Hepatocyte (in vitro differentiated cells): Measurements from ENCODE around the gene ANKRD44. TPM values are rescaled to one million over a fixed set of nuclear protein-coding genes. Genes with fewer than 3 reads are reported as not detected.

Experiments
- DNase-seq: peaks from one replicate; pipeline ENCODE4 v3.0.0-alpha.2; 2016; ENCODE audit warnings: low spot score
- H2AFZ ChIP-seq: fragments of 200-600 bp; sonication (generic); 2 replicates; pipeline ENCODE4 v1.6.0; 2016; ENCODE audit warnings: antibody characterized with exemption, mild to moderate bottlenecking
- H3K27ac ChIP-seq: fragments of 200-600 bp; sonication (generic); 2 replicates; pipeline ENCODE4 v1.5.1; 2016; ENCODE audit warnings: mild to moderate bottlenecking
- H3K27me3 ChIP-seq: fragments of 200-600 bp; sonication (generic); 2 replicates; pipeline ENCODE4 v1.6.1; 2016
- H3K36me3 ChIP-seq: fragments of 200-600 bp; sonication (generic); replicated peaks from 2 replicates; pipeline ENCODE4 v1.5.1; 2016; ENCODE audit warnings: low read depth; ENCODE audit not compliant: insufficient read depth
- H3K4me1 ChIP-seq: fragments of 200-600 bp; sonication (generic); 2 replicates; pipeline ENCODE4 v1.5.1; 2016; ENCODE audit warnings: mild to moderate bottlenecking, moderate library complexity; ENCODE audit not compliant: insufficient read depth
- H3K4me2 ChIP-seq: fragments of 200-600 bp; sonication (generic); 2 replicates; pipeline ENCODE4 v1.6.0; 2016
- H3K4me3 ChIP-seq: fragments of 200-600 bp; sonication (generic); 2 replicates; pipeline ENCODE4 v1.5.1; 2016; ENCODE audit warnings: mild to moderate bottlenecking
- H3K79me2 ChIP-seq: fragments of 200-600 bp; sonication (generic); 2 replicates; pipeline ENCODE4 v1.6.0; 2017; ENCODE audit warnings: mild to moderate bottlenecking
- H3K9me2 ChIP-seq: fragments of 200-600 bp; sonication (generic); replicated peaks from 2 replicates; pipeline ENCODE4 v1.6.0; 2017; ENCODE audit warnings: mild to moderate bottlenecking; ENCODE audit not compliant: insufficient read depth
- H3K9me3 ChIP-seq: fragments of 200-600 bp; sonication (generic); 2 replicates; pipeline ENCODE4 v1.5.1; 2016; ENCODE audit warnings: low read depth, mild to moderate bottlenecking
- H4K20me1 ChIP-seq: fragments of 200-600 bp; sonication (generic); 2 replicates; pipeline ENCODE4 v1.6.0; 2016; ENCODE audit warnings: mild to moderate bottlenecking; ENCODE audit not compliant: insufficient read depth, poor library complexity, severe bottlenecking
- EZH2 ChIP-seq: fragments of 200-600 bp; sonication (generic); IDR thresholded peaks from 2 replicates; pipeline ENCODE4 v1.6.1; 2016; ENCODE audit warnings: antibody characterized with exemption, mild to moderate bottlenecking, borderline replicate concordance
- EZH2phosphoT487 ChIP-seq: fragments of 200-600 bp; sonication (generic); IDR thresholded peaks from one replicate; pipeline ENCODE4 v1.6.1; 2018; ENCODE audit warnings: antibody characterized with exemption, mild to moderate bottlenecking, low read depth, moderate library complexity; ENCODE audit not compliant: unreplicated experiment, severe bottlenecking
- WGBS: methylation state at CpG from one replicate; pipeline ENCODE4 v1.1.6; 2016; ENCODE audit warnings: low lambda C conversion rate; ENCODE audit errors: missing lambda C conversion rate; 5-methylcytosine and 5-hydroxymethylcytosine counted together
- polyA plus RNA-seq: library from polyadenylated mRNA; unstranded; fragments of >200 nt; fragmentation: Nextera tagmentation; extraction: Ambion mirVana; gene quantifications from 2 replicates; pipeline ENCODE4 v1.2.1, GENCODE V29; 2016
- total RNA-seq: library from RNA; depleted of rRNA; stranded (reverse); fragments of >200 nt; gene quantifications from 2 replicates; pipeline ENCODE4 v1.2.3, GENCODE V29; 2014
- TF ChIP-seq, protein P1 (sequence below): fragments of 200-600 bp; sonication (generic); IDR thresholded peaks from 2 replicates; pipeline ENCODE4 v1.5.1; 2016; ENCODE audit warnings: antibody characterized with exemption, mild to moderate bottlenecking; ENCODE audit not compliant: poor library complexity

Gene ANKRD44
- total and polyA plus RNA-seq, 2 experiments from 2014 or later = 5.9 to 9.1 TPM

DNA sequence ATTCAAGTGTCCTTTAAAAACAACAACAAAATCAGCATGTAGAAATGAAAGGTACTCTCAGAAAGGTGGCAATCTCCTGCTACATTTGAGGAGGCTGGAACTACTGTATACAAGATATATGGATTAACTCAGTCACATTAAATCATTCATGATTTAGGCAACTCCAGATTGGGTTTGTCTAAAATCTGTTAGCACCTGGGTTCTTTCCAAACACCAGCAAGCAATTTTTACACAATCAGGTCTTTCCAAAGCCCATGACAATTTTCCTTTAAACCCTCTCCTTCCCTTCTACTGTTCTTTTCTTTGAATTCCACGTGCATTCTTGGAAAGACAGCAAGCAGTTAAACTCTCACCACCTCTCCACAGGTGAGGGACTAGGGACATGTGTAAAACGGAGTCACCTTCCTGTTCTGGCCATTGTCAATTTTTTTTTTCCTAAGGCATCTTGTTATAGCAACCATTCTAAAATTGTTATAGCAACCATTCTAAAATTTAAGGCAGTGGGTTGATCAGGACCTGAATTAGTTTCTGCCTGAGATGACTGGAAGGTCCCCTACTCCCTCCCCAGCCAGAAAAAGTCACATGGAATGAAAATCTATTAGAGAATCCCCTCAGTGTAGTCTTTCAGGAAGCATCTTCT lies 113.9 kb downstream of the ANKRD44 start:
- TF ChIP-seq EZH2 (no peak), EZH2phosphoT487 (no peak)
- TF ChIP-seq, protein P1, sequence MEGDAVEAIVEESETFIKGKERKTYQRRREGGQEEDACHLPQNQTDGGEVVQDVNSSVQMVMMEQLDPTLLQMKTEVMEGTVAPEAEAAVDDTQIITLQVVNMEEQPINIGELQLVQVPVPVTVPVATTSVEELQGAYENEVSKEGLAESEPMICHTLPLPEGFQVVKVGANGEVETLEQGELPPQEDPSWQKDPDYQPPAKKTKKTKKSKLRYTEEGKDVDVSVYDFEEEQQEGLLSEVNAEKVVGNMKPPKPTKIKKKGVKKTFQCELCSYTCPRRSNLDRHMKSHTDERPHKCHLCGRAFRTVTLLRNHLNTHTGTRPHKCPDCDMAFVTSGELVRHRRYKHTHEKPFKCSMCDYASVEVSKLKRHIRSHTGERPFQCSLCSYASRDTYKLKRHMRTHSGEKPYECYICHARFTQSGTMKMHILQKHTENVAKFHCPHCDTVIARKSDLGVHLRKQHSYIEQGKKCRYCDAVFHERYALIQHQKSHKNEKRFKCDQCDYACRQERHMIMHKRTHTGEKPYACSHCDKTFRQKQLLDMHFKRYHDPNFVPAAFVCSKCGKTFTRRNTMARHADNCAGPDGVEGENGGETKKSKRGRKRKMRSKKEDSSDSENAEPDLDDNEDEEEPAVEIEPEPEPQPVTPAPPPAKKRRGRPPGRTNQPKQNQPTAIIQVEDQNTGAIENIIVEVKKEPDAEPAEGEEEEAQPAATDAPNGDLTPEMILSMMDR = no peak
- no peaks in the 10 kb centered on the region for H3K79me2 ChIP-seq
- H3K27ac ChIP-seq = no peak overlapping the region
- H3K4me3 ChIP-seq = no peak overlapping the region
- no peaks in the 10 kb centered on the region for H3K36me3 ChIP-seq
- no peaks in the 10 kb centered on the region for H3K9me3 ChIP-seq
- H3K4me2 ChIP-seq = no peak overlapping the region
- H2AFZ ChIP-seq = no peak overlapping the region
- DNase-seq = no peak
- H4K20me1 ChIP-seq = no peaks in the 10 kb centered on the region
- H3K4me1 ChIP-seq = peaks cover 8% of the 10 kb centered on the region
- WGBS = 13% methylated on average over 2 of the region's 2 CpGs
- no peaks in the 10 kb centered on the region for H3K9me2 ChIP-seq
- no peaks in the 10 kb centered on the region for H3K27me3 ChIP-seq

DNA sequence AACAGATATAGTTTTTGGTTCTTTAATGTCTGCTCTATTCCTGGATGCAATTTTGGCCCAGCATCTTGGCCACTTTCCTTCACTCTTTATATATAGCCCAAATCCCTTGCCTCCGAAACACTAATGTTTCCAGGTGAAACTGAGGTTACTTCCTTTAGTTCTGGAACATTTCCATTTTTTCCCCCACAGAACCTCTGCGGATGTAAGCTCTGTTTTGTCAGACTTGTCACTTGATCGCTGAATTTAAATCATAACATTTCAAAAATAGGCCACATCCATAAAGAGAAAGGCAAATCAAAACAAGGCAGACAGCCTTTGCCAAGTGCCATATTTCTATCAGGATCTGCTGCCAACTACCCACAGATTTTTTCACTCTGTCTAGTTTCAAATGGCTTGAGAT lies 115.1 kb downstream of the ANKRD44 start:
- Histone ChIP-seq H3K9me3 (no peaks in the 10 kb centered on the region), H3K4me1 (peaks cover 8% of the 10 kb centered on the region), H2AFZ (no peak overlapping the region), H3K9me2 (no peaks in the 10 kb centered on the region), H3K27me3 (no peaks in the 10 kb centered on the region), H3K79me2 (no peaks in the 10 kb centered on the region), H4K20me1 (no peaks in the 10 kb centered on the region), H3K36me3 (no peaks in the 10 kb centered on the region), H3K27ac (no peak overlapping the region), H3K4me2 (no peak overlapping the region), H3K4me3 (no peak overlapping the region)
- no peak for DNase-seq
- TF ChIP-seq EZH2phosphoT487 = no peak
- TF ChIP-seq, protein P1 = no peak
- TF ChIP-seq EZH2 = no peak
- WGBS = 73% methylated on average over 3 of the region's 3 CpGs

DNA sequence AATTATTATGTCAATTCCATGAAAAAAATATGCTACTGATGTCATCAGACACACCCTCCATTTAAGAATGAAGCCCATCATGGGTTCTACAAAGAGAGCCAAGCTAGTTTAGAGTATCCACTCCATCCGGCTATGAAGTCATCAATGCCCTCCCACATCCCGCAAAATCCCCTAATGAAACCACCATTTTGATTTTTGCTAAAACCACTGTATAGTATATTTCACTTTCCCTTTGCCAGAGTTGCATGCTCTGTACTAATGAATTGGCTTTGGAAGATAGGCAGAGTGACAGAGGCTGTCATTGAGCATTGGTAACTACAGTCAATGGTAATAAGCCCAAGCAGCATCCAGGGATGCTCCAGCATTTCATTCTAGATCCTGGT lies 118.6 kb downstream of the ANKRD44 start:
- H3K9me3 ChIP-seq = no peaks in the 10 kb centered on the region
- no peaks in the 10 kb centered on the region for H3K9me2 ChIP-seq
- no peaks in the 10 kb centered on the region for H3K36me3 ChIP-seq
- 90% methylated on average over 2 of the region's 2 CpGs for WGBS
- TF ChIP-seq EZH2phosphoT487 (no peak), EZH2 (no peak)
- TF ChIP-seq, protein P1 = no peak
- H3K27ac ChIP-seq = no peak overlapping the region
- no peak overlapping the region for H2AFZ ChIP-seq
- no peak for DNase-seq
- H3K27me3 ChIP-seq = no peaks in the 10 kb centered on the region
- H3K4me2 ChIP-seq = no peak overlapping the region
- H3K4me1 ChIP-seq = peaks cover 8% of the 10 kb centered on the region
- H3K4me3 ChIP-seq = no peak overlapping the region
- H3K79me2 ChIP-seq = no peaks in the 10 kb centered on the region
- H4K20me1 ChIP-seq = no peaks in the 10 kb centered on the region
